ENCODE data around the gene TCL1B.

DNA sequence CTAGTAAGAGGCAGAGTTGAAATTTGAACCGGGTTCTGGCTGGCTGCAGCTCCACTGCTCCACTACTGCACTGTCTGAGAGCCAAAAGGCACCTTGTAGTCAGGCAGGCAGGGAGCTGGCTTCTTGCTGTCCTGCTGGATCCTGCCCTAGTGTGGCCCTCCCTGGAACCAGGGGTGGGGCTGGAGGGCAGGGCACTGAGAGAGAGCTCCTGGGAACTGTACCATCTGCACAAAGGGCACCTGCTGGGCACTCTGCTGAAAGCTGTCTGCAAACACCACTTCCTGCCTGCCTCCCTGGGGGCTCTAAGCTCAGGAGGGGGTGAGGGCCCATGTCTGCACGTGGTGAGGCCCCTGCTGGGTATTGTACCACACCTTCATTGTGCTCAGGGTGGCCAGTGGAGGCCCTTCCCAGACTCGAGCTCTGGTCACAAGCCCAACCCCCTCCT is 19.0 kb upstream of the TCL1B start:
- TF ChIP-seq, protein P1, sequence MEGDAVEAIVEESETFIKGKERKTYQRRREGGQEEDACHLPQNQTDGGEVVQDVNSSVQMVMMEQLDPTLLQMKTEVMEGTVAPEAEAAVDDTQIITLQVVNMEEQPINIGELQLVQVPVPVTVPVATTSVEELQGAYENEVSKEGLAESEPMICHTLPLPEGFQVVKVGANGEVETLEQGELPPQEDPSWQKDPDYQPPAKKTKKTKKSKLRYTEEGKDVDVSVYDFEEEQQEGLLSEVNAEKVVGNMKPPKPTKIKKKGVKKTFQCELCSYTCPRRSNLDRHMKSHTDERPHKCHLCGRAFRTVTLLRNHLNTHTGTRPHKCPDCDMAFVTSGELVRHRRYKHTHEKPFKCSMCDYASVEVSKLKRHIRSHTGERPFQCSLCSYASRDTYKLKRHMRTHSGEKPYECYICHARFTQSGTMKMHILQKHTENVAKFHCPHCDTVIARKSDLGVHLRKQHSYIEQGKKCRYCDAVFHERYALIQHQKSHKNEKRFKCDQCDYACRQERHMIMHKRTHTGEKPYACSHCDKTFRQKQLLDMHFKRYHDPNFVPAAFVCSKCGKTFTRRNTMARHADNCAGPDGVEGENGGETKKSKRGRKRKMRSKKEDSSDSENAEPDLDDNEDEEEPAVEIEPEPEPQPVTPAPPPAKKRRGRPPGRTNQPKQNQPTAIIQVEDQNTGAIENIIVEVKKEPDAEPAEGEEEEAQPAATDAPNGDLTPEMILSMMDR (IDR thresholded peaks at IDR 0.05; ENCODE audit: insufficient read depth, low read depth, low read length), result no peak
- no peak for TF ChIP-seq EZH2 (IDR thresholded peaks at IDR 0.05; ENCODE audit: insufficient read depth, low read length)

All from astrocyte (in vitro differentiated cells and primary cell).